ENCODE data around the gene RP2.

RP2 gene

DNA sequence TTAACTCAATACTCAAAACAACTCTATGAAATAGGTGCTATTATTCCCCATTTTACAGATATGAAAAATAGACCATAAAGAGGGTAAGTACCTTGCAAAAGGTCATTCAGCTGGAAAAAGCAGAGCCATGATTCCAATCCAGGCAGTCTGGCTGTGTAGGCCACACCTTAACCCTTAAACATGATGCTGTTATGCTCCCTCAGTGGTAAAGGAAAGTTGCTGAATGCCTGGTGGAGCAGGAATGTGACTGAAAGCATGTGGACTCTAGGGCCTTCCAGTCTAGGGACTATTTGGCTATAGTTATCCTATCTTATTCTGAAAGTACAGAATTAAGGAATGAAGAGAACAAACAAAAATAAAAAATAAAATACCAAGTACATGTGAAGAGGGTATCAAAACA, 19.6 kb downstream of the RP2 start:
- no peak for DNase-seq (ENCODE audit: low read depth)
- TF ChIP-seq POLR2A (IDR thresholded peaks at IDR 0.05; ENCODE audit: extremely low read depth, insufficient read length): no peak
- TF ChIP-seq, protein P1, sequence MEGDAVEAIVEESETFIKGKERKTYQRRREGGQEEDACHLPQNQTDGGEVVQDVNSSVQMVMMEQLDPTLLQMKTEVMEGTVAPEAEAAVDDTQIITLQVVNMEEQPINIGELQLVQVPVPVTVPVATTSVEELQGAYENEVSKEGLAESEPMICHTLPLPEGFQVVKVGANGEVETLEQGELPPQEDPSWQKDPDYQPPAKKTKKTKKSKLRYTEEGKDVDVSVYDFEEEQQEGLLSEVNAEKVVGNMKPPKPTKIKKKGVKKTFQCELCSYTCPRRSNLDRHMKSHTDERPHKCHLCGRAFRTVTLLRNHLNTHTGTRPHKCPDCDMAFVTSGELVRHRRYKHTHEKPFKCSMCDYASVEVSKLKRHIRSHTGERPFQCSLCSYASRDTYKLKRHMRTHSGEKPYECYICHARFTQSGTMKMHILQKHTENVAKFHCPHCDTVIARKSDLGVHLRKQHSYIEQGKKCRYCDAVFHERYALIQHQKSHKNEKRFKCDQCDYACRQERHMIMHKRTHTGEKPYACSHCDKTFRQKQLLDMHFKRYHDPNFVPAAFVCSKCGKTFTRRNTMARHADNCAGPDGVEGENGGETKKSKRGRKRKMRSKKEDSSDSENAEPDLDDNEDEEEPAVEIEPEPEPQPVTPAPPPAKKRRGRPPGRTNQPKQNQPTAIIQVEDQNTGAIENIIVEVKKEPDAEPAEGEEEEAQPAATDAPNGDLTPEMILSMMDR (IDR thresholded peaks at IDR 0.05; ENCODE audit: low read depth, low read length): no peak
- no peak for TF ChIP-seq MYC (IDR thresholded peaks at IDR 0.05; ENCODE audit: low read depth, low read length)
- TF ChIP-seq, protein P2, sequence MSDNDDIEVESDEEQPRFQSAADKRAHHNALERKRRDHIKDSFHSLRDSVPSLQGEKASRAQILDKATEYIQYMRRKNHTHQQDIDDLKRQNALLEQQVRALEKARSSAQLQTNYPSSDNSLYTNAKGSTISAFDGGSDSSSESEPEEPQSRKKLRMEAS (IDR thresholded peaks at IDR 0.05; ENCODE audit: low read depth, low read length): no peak
- no peak overlapping the region for H3K4me3 ChIP-seq (ENCODE audit: low read depth, low read length)

DNA sequence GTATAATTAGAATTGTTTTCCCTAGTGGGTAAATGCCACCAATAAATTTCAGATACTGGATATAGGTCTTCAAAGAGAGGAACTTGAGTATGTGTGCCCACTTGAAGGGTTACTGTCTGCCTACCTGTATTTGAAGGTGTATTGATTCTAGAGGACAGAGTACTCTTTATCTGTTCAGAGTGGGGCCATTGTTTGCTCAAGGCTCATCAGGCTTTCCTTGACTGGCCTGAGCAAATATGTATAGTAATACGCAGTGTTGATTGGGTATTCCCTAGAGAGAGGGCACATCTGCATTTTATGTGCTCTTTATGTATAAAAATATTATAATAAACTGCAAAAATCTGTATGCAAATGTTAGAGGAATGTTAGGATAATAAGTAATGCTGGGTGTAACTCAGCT, 23.7 kb downstream of the RP2 start:
- TF ChIP-seq, protein P1 (IDR thresholded peaks at IDR 0.05; ENCODE audit: low read depth, low read length): no peak
- TF ChIP-seq MYC (IDR thresholded peaks at IDR 0.05; ENCODE audit: low read depth, low read length): no peak
- TF ChIP-seq, protein P2 (IDR thresholded peaks at IDR 0.05; ENCODE audit: low read depth, low read length): no peak
- no peak for TF ChIP-seq POLR2A (IDR thresholded peaks at IDR 0.05; ENCODE audit: extremely low read depth, insufficient read length)
- H3K4me3 ChIP-seq (ENCODE audit: low read depth, low read length): no peak overlapping the region
- no peak for DNase-seq (ENCODE audit: low read depth)

DNA sequence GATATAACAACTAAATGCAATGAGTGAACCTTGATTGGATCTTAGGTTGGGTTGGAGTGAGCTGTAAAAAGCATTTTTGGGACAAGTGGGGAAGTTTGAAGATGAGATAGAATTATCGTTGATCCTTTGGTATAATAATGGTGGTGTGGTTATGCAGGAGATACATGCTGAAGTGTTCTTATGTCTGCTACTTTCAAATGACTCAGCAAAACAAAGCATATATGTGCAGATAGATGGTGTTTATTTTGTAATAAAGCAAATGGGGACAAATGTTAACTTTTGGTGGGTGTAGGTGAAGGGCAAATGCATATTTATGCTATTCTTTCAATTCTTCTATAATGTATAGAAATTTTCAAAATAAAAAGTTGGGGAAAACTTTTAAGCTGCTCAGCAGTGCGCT, 26.2 kb downstream of the RP2 start:
- H3K4me3 ChIP-seq (ENCODE audit: low read depth, low read length): no peak overlapping the region
- no peak for DNase-seq (ENCODE audit: low read depth)
- TF ChIP-seq, protein P1 (IDR thresholded peaks at IDR 0.05; ENCODE audit: low read depth, low read length): no peak
- no peak for TF ChIP-seq POLR2A (IDR thresholded peaks at IDR 0.05; ENCODE audit: extremely low read depth, insufficient read length)
- TF ChIP-seq, protein P2 (IDR thresholded peaks at IDR 0.05; ENCODE audit: low read depth, low read length): no peak
- TF ChIP-seq MYC (IDR thresholded peaks at IDR 0.05; ENCODE audit: low read depth, low read length): no peak

DNA sequence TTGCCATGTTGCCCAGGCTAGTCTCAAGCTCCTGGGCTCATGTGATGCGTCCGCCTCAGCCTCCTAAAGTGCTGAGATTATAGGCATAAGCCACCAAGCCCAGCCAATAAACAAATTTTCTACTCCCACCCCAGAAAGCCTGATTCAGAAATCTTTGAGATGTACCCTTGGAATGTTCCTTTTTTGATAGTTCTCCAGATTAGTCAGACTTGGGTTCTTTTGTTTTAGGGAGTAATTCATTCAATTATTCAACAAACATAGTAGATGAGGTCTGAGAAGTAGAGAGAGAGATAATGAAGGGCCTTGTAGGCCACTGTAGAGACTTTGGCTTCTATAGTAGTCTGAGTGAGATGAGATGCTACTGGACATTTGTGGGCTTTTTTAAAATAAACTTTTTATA, 27.8 kb downstream of the RP2 start:
- TF ChIP-seq, protein P2 (IDR thresholded peaks at IDR 0.05; ENCODE audit: low read depth, low read length): no peak
- TF ChIP-seq MYC (IDR thresholded peaks at IDR 0.05; ENCODE audit: low read depth, low read length): no peak

DNA sequence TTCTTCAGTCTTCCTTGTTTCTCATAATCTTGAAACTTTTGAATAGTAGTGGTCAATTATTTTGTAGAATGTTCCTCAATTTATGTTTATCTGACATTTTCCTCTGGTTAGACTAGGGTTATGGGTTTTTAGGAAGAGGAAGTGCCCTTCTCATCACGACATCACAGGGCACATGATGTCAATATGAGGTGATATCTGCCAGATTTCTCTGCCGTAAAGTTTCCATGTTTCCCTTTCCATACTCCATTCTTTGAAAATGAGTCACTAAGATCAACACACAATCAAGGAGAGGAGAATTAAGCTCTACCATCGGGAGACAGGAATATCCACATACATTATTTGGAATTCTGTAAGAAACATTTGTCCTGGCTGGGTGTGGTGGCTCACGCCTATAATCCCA, 28.4 kb downstream of the RP2 start:
- TF ChIP-seq MYC (IDR thresholded peaks at IDR 0.05; ENCODE audit: low read depth, low read length) (no peak), POLR2A (IDR thresholded peaks at IDR 0.05; ENCODE audit: extremely low read depth, insufficient read length) (no peak)
- TF ChIP-seq, protein P1 (IDR thresholded peaks at IDR 0.05; ENCODE audit: low read depth, low read length): no peak
- TF ChIP-seq, protein P2 (IDR thresholded peaks at IDR 0.05; ENCODE audit: low read depth, low read length): no peak
- DNase-seq (ENCODE audit: low read depth): peak; percentile 2
- no peak overlapping the region for H3K4me3 ChIP-seq (ENCODE audit: low read depth, low read length)

More for the DNA sequence above, 27.8 kb downstream of the RP2 start:
- no peak overlapping the region for H3K4me3 ChIP-seq (ENCODE audit: low read depth, low read length)
- no peak for DNase-seq (ENCODE audit: low read depth)

DNA sequence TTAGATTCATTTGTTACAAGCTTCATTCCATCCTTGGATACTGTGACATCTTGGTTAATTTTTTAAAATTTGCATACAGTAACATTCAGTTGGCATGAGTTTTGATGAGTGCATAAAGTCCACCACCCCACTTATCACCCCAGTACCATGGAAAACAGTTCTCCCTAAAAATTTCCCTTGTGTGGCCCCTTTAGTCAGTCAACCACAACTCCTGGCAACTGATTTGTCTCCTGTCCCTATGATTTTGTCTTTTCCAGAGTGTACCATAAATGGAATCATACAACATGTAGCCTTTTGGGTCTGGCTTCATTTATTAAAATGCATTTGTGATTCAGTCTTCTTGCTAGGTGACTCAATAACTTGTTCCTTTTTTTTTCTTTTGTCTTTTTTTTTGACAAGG, 29.9 kb downstream of the RP2 start:
- TF ChIP-seq, protein P2 (IDR thresholded peaks at IDR 0.05; ENCODE audit: low read depth, low read length): no peak
- TF ChIP-seq MYC (IDR thresholded peaks at IDR 0.05; ENCODE audit: low read depth, low read length) (no peak), POLR2A (IDR thresholded peaks at IDR 0.05; ENCODE audit: extremely low read depth, insufficient read length) (no peak)
- TF ChIP-seq, protein P1 (IDR thresholded peaks at IDR 0.05; ENCODE audit: low read depth, low read length): no peak
- no peak overlapping the region for H3K4me3 ChIP-seq (ENCODE audit: low read depth, low read length)
- DNase-seq (ENCODE audit: low read depth): no peak

Measured in NB4 (cell line).